Liver (tissue), 9 donors: ENCODE measurements around the gene TRIOBP. TPM values are rescaled to one million over a fixed set of nuclear protein-coding genes. Genes with fewer than 3 reads are reported as not detected.

Source experiments
- DNase-seq: peaks from one replicate; pipeline ENCODE4 v3.0.0-alpha.2; 2017; ENCODE audit warnings: low spot score
- H3K27ac ChIP-seq, 2 donors: one replicate each; pipeline ENCODE4 v1.7.0; 2013; ENCODE audit warnings: inconsistent platforms in 2 of 2, low read length in 2 of 2, control low read depth in 1 of 2, low read depth in 1 of 2, mild to moderate bottlenecking in 1 of 2
- H3K27me3 ChIP-seq, 4 donors: one replicate each; pipeline versions ENCODE4 v1.6.1 to v1.7.0; 2013; ENCODE audit warnings: low read length in 3 of 4, inconsistent platforms in 1 of 4, mild to moderate bottlenecking in 1 of 4, moderate library complexity in 1 of 4; ENCODE audit not compliant: control insufficient read depth in 4 of 4, insufficient read depth in 4 of 4
- H3K36me3 ChIP-seq, 4 donors: one replicate each; pipeline versions ENCODE4 v1.6.1 to v1.7.0; 2013; ENCODE audit warnings: low read length in 3 of 4, mild to moderate bottlenecking in 3 of 4, low read depth in 1 of 4, moderate library complexity in 1 of 4; ENCODE audit not compliant: control insufficient read depth in 4 of 4, insufficient read depth in 3 of 4
- H3K4me1 ChIP-seq, 4 donors: one replicate each; pipeline versions ENCODE4 v1.6.1 to v1.7.0; 2013; ENCODE audit warnings: low read length in 3 of 4, mild to moderate bottlenecking in 3 of 4, moderate library complexity in 1 of 4; ENCODE audit not compliant: control insufficient read depth in 4 of 4, insufficient read depth in 4 of 4
- H3K4me3 ChIP-seq, 3 donors: one replicate each; pipeline versions ENCODE4 v1.6.1 to v1.7.0; 2013; ENCODE audit warnings: low read length in 3 of 3, control low read depth in 1 of 3, low read depth in 1 of 3, mild to moderate bottlenecking in 1 of 3
- H3K9ac ChIP-seq, 2 donors: one replicate each; pipeline ENCODE4 v1.7.0; 2013; ENCODE audit warnings: low read length in 2 of 2, mild to moderate bottlenecking in 2 of 2, moderate library complexity in 2 of 2, control low read depth in 1 of 2, low read depth in 1 of 2
- H3K9me3 ChIP-seq, 4 donors: one replicate each; pipeline versions ENCODE4 v1.6.1 to v1.7.0; 2013; ENCODE audit warnings: low read length in 3 of 4; ENCODE audit not compliant: control insufficient read depth in 4 of 4
- EGR1 ChIP-seq, 2 donors: IDR thresholded peaks; 2 replicates each; pipeline ENCODE4 v1.6.1; 2016 to 2018; ENCODE audit warnings: antibody characterized with exemption in 2 of 2, low read depth in 2 of 2
- FOXA1 ChIP-seq: IDR thresholded peaks from 2 replicates; pipeline ENCODE4 v1.6.1; 2016; ENCODE audit warnings: antibody characterized with exemption
- FOXA2 ChIP-seq: IDR thresholded peaks from 2 replicates; pipeline ENCODE4 v1.6.1; 2016; ENCODE audit warnings: antibody characterized with exemption
- GABPA ChIP-seq, 2 donors: IDR thresholded peaks in 1 of 2; conservative IDR thresholded peaks in 1 of 2; 2 replicates each; pipeline ENCODE4 v1.6.1; 2016; ENCODE audit warnings: antibody characterized with exemption in 2 of 2, mild to moderate bottlenecking in 1 of 2, moderate library complexity in 1 of 2
- HNF4A ChIP-seq, 2 donors: conservative IDR thresholded peaks; 2 replicates each; pipeline ENCODE4 v1.6.1; 2016; ENCODE audit warnings: antibody characterized with exemption in 2 of 2, mild to moderate bottlenecking in 2 of 2
- HNF4G ChIP-seq: IDR thresholded peaks from 2 replicates; pipeline ENCODE4 v1.6.1; 2016; ENCODE audit warnings: antibody characterized with exemption
- JUND ChIP-seq, 2 donors: IDR thresholded peaks; 2 replicates each; pipeline ENCODE4 v1.6.1; 2016; ENCODE audit warnings: antibody characterized with exemption in 2 of 2
- NR2F2 ChIP-seq: IDR thresholded peaks from 2 replicates; pipeline ENCODE4 v1.6.1; 2016; ENCODE audit warnings: antibody characterized with exemption
- RAD21 ChIP-seq, 2 donors: IDR thresholded peaks; 2 replicates each; pipeline ENCODE4 v1.6.1; 2016; ENCODE audit warnings: antibody characterized with exemption in 2 of 2, mild to moderate bottlenecking in 2 of 2
- RXRA ChIP-seq, 2 donors: IDR thresholded peaks; 2 replicates each; pipeline ENCODE4 v1.6.1; 2017 to 2018; ENCODE audit warnings: antibody characterized with exemption in 2 of 2, mild to moderate bottlenecking in 1 of 2
- SP1 ChIP-seq: IDR thresholded peaks from 2 replicates; pipeline ENCODE4 v1.6.1; 2018; ENCODE audit warnings: antibody characterized with exemption, mild to moderate bottlenecking
- TAF1 ChIP-seq: conservative IDR thresholded peaks from 2 replicates; pipeline ENCODE4 v1.6.1; 2016; ENCODE audit warnings: antibody characterized with exemption, mild to moderate bottlenecking
- WGBS: extraction: QIAGEN DNeasy Blood & Tissue Kit; methylation state at CpG from one replicate; pipeline ENCODE4 v1.1.7; 2013; 5-methylcytosine and 5-hydroxymethylcytosine counted together
- polyA plus RNA-seq, 2 donors: library from polyadenylated mRNA; stranded (reverse) in 1 of 2; unstranded in 1 of 2; fragments of 200-250 nt in 1 of 2; fragments of >200 nt in 1 of 2; fragmentation: Nextera tagmentation in 1 of 2; extraction: Ambion mirVana in 1 of 2; gene quantifications; one replicate each; pipeline versions ENCODE4 v1.2.1 to v1.2.3, GENCODE V29; 2013 to 2015
- total RNA-seq, 2 donors: library from RNA; depleted of rRNA; stranded (reverse); fragments of >200 nt; gene quantifications; one replicate each; pipeline ENCODE4 v1.2.3, GENCODE V29; 2014
- TF ChIP-seq, protein P1 (sequence below): IDR thresholded peaks from 2 replicates; pipeline ENCODE4 v1.6.1; 2016; ENCODE audit warnings: antibody characterized with exemption
- TF ChIP-seq, protein P2 (sequence below): fragments of 150-350 bp; IDR thresholded peaks from 2 replicates; pipeline ENCODE4 v1.5.1; 2017; ENCODE audit warnings: improper control_type of control experiment, low read depth, low read length; ENCODE audit not compliant: missing input control
- TF ChIP-seq, protein P3 (sequence below): IDR thresholded peaks from 2 replicates; pipeline ENCODE4 v1.6.1; 2016; ENCODE audit warnings: antibody characterized with exemption, mild to moderate bottlenecking
- TF ChIP-seq, protein P4 (sequence below): IDR thresholded peaks from 2 replicates; pipeline ENCODE4 v1.6.1; 2016; ENCODE audit warnings: antibody characterized with exemption
- TF ChIP-seq, protein P5 (sequence below): IDR thresholded peaks from 2 replicates; pipeline ENCODE4 v1.6.1; 2016; ENCODE audit warnings: antibody characterized with exemption
- donor health status: healthy.
- donor health status: healthy.
- donor health status: healthy.
- donor health status: healthy.
- donor health status: healthy.

Gene TRIOBP
- total and polyA plus RNA-seq, 4 donors = 4.8 to 41.1 (median 21.6) TPM

DNA sequence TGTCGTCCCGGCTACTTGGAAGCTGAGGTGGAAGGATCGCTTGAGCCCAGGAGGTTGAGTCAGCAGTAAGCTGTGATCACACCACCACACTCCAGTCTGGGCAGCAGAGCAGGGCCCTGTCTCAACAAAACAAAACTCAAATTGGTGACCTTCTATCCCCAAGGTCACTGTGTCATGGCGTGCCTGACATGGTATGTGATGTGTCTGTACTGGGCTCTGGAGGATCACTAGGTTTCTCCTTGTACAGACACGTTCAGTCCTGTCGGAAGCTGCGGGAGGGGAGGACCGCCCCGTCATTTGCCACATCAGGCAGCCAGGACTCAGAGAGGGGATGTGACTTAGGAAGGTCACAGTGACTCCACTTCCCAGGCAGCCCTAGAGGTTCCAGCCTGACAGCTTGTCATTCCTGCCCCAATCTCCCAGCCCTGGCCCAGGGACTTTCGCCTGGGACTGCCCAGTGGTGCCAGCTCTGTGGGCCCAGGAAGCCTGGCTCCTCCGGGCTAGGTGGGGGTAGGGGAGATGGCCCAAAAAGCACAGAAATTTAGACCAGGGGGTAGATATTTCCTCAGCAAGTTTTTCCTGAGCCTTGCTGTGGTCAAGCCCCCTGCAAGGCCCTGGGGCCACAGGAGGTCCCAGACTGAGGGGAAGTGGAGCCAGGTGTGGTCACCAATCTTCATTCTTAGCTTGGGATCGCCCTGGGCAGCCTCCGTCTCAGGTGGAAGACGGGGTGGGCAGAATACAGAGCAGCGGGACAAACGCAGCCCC lies 53.2 kb downstream of the TRIOBP start:
- Histone ChIP-seq H3K27me3 (no peaks in the 10 kb centered on the region), H3K4me3 (no peak overlapping the region), H3K27ac (peak overlapping the region; percentile 19 to 21), H3K36me3 (peaks cover 0 to 3% (median 0%) of the 10 kb centered on the region in 4 donors), H3K9ac (no peak overlapping the region), H3K9me3 (no peaks in the 10 kb centered on the region), H3K4me1 (peaks cover 10 to 58% (median 40%) of the 10 kb centered on the region in 4 donors)
- WGBS = 87% methylated on average over 16 of the region's 16 CpGs
- TF ChIP-seq HNF4G (no peak), JUND (IDR thresholded peaks at IDR 0.05) (no peak), SP1 (no peak)
- TF ChIP-seq, protein P1, sequence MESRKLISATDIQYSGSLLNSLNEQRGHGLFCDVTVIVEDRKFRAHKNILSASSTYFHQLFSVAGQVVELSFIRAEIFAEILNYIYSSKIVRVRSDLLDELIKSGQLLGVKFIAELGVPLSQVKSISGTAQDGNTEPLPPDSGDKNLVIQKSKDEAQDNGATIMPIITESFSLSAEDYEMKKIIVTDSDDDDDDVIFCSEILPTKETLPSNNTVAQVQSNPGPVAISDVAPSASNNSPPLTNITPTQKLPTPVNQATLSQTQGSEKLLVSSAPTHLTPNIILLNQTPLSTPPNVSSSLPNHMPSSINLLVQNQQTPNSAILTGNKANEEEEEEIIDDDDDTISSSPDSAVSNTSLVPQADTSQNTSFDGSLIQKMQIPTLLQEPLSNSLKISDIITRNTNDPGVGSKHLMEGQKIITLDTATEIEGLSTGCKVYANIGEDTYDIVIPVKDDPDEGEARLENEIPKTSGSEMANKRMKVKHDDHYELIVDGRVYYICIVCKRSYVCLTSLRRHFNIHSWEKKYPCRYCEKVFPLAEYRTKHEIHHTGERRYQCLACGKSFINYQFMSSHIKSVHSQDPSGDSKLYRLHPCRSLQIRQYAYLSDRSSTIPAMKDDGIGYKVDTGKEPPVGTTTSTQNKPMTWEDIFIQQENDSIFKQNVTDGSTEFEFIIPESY = no peak
- DNase-seq = no peak

DNA sequence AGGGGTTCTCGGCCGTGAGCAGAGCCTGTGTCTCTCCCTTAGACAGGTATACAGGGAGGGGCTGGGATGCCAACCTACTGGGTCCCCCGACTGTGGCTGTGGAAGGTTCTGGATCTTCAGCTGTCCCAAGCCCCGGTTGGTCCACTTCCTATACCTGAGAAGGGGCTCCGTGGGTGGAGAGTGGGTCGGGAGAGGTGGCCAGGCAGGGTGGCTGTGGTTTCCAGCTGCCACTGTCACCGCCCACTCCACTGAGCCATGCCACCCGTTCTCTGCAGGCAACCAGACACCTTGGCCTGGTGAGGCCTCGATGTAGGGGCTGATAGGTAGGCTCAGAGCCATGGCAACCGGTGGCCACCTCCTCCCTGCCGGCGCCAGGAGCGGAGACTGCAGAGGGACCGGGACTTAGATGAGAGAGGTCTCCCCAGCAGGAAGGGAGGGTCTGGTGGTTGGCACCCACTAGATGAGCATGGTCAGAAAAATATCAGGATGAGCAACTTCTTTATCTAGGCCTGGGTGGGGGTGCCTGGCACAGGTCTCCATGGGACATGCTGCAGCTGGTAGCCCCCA lies 53.8 kb downstream of the TRIOBP start:
- TF ChIP-seq RAD21 (IDR thresholded peaks at IDR 0.05) (no peak), TAF1 (no peak), FOXA2 (no peak), FOXA1 (no peak), HNF4G (no peak), EGR1 (IDR thresholded peaks at IDR 0.05; ENCODE audit: low read depth in 2 of 2) (no peak), RXRA (IDR thresholded peaks at IDR 0.05) (no peak), GABPA (IDR thresholded peaks at IDR 0.05 in 1 of 2, conservative IDR thresholded peaks at IDR 0.05 in 1 of 2) (no peak), NR2F2 (no peak), JUND (IDR thresholded peaks at IDR 0.05) (no peak), HNF4A (conservative IDR thresholded peaks at IDR 0.05) (no peak)
- TF ChIP-seq, protein P2, sequence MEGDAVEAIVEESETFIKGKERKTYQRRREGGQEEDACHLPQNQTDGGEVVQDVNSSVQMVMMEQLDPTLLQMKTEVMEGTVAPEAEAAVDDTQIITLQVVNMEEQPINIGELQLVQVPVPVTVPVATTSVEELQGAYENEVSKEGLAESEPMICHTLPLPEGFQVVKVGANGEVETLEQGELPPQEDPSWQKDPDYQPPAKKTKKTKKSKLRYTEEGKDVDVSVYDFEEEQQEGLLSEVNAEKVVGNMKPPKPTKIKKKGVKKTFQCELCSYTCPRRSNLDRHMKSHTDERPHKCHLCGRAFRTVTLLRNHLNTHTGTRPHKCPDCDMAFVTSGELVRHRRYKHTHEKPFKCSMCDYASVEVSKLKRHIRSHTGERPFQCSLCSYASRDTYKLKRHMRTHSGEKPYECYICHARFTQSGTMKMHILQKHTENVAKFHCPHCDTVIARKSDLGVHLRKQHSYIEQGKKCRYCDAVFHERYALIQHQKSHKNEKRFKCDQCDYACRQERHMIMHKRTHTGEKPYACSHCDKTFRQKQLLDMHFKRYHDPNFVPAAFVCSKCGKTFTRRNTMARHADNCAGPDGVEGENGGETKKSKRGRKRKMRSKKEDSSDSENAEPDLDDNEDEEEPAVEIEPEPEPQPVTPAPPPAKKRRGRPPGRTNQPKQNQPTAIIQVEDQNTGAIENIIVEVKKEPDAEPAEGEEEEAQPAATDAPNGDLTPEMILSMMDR = no peak
- TF ChIP-seq, protein P3, sequence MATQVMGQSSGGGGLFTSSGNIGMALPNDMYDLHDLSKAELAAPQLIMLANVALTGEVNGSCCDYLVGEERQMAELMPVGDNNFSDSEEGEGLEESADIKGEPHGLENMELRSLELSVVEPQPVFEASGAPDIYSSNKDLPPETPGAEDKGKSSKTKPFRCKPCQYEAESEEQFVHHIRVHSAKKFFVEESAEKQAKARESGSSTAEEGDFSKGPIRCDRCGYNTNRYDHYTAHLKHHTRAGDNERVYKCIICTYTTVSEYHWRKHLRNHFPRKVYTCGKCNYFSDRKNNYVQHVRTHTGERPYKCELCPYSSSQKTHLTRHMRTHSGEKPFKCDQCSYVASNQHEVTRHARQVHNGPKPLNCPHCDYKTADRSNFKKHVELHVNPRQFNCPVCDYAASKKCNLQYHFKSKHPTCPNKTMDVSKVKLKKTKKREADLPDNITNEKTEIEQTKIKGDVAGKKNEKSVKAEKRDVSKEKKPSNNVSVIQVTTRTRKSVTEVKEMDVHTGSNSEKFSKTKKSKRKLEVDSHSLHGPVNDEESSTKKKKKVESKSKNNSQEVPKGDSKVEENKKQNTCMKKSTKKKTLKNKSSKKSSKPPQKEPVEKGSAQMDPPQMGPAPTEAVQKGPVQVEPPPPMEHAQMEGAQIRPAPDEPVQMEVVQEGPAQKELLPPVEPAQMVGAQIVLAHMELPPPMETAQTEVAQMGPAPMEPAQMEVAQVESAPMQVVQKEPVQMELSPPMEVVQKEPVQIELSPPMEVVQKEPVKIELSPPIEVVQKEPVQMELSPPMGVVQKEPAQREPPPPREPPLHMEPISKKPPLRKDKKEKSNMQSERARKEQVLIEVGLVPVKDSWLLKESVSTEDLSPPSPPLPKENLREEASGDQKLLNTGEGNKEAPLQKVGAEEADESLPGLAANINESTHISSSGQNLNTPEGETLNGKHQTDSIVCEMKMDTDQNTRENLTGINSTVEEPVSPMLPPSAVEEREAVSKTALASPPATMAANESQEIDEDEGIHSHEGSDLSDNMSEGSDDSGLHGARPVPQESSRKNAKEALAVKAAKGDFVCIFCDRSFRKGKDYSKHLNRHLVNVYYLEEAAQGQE = no peak
- TF ChIP-seq, protein P4, sequence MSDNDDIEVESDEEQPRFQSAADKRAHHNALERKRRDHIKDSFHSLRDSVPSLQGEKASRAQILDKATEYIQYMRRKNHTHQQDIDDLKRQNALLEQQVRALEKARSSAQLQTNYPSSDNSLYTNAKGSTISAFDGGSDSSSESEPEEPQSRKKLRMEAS = no peak
- TF ChIP-seq, protein P1 = no peak
- TF ChIP-seq, protein P5, sequence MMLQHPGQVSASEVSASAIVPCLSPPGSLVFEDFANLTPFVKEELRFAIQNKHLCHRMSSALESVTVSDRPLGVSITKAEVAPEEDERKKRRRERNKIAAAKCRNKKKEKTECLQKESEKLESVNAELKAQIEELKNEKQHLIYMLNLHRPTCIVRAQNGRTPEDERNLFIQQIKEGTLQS = no peak
- Histone ChIP-seq H3K4me3 (no peak overlapping the region), H3K36me3 (peaks cover 0 to 8% (median 2%) of the 10 kb centered on the region in 4 donors), H3K9me3 (no peaks in the 10 kb centered on the region), H3K27ac (peak overlapping the region; percentile 52 to 98), H3K27me3 (no peaks in the 10 kb centered on the region), H3K9ac (no peak overlapping the region), H3K4me1 (peaks cover 10 to 53% (median 35%) of the 10 kb centered on the region in 4 donors)
- no peak for DNase-seq
- WGBS = 80% methylated on average over 14 of the region's 14 CpGs
